Fibroblast of skin of abdomen (primary cell): ENCODE measurements around the gene ZNF485. TPM values are rescaled to one million over a fixed set of nuclear protein-coding genes. Genes with fewer than 3 reads are reported as not detected.
"Not testable (repeated sequence)": the region's sequence is repeated elsewhere in the genome, so short reads cannot be mapped to it uniquely, and the experiment has no call there.

ENCODE experiments used
- DNase-seq: peaks from one replicate; pipeline ENCODE4 v3.0.0-alpha.2; 2013
- polyA plus RNA-seq, 2 experiments: library from polyadenylated mRNA; unstranded; fragments of 120-200 nt; gene quantifications; one replicate each; pipeline ENCODE4 v1.2.1, GENCODE V29; 2013; ENCODE audit not compliant: insufficient read length in 2 of 2

ZNF485 gene
- 2.6 TPM for polyA plus RNA-seq (2013, experiment 1 of 2; ENCODE audit: insufficient read length)
- polyA plus RNA-seq (2013, experiment 2 of 2; ENCODE audit: insufficient read length), result 2.0 TPM

DNA sequence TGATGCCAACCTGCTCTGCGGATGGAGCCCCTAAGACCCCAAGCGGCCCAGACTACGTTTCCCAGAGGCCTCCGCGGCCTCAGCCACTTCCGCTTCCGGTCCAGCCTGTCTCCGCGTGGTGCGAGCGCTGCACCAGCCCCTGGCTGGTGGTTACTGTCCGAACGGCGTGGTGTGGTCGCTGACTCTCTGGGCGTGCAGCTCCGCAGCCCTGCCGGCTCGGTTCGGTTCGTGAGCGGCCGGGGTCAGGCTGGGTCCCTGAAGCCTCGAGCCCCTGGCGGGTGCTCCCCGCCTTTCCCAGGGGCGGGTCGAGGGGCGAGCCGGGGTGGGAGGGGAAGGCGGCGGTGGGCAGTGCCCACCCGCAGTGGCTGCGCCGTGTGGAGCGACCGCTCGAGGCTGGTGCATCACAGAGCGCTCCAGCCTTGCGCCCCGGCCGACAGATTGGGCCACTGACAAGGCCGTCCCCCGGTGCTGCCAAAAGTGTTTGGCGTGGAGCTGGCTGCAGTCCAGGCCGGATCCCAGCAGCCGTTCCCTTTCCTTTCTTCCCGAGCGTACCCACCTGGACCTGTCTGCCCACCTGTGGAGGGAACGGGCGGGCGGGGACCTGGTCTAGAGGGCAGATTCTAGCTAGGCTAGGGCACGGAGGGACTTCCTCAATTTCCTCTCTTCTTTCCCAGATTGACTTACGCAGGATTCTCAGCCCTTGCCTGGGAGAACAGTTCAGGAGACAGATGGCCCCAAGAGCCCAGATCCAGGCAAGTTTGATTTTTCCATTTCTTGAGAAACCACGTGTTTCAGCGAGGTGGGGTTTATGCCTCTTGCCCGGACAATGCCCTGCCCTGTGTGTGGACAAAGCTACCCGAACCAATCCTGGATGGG, at the start of gene ZNF485:
Gene ZNF485 (plus strand): TSS at position 116 of the 876 bp plus-strand sequence. CDS start 613 bp downstream, at position 729.
- DNase-seq, result peak; percentile 69

DNA sequence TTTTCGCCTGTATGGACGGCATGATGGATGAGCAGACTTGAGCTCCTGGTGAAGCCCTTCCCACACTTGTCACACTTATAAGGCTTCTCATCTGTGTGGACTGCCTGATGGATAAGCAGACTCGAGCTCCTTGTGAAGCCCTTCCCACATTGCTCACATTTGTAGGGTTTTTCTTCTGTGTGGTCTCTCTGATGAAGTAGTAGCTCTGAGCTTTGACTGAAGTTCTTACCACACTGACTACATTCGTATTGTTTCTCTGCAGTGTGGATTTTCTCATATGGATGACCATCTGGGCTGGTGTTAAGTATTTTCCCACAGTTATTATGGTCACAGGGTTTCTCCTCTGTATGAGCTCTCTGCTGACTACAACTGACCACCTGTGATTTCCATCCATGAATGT, 49.0 kb upstream of the ZNF485 start:
- DNase-seq, result no peak

DNA sequence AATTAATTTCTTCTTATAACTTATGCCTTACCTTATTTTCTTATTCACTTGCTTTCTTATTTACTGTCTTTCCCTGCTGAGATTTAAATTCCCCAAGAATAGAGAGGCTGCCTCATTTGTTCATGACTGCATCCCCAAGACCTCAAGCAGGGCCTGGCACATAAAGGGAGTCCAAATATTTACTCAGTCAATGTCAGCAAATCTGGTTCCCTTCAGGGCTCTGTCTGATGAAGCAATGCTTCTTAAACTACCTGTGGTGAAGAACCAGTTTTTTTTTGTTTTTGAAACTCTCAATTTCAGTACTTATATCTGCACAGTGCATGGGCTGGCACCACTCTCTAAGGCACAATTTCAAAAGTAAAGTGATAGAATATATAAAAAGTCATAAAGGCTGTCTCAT, 36.6 kb upstream of the ZNF485 start:
- DNase-seq, result no peak

DNA sequence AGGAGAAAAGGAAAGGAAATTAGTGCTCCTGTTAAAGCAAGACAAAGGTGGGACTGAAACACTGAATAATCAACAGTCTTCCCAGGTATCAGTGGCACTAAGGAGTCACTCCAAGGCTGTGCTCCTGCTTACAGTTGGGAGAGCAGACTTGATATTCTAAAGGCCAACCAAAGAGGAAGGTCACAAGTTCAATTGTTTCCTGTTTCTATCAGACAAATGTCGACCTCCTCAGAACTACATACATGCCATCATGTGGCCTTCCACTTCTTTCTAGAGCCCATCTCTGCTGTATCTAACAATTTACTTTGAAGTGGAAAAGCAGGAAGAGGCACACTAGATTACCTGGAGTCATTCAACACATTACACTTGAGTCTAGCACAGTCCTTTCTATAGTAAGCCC, 35.3 kb upstream of the ZNF485 start:
- no peak for DNase-seq

DNA sequence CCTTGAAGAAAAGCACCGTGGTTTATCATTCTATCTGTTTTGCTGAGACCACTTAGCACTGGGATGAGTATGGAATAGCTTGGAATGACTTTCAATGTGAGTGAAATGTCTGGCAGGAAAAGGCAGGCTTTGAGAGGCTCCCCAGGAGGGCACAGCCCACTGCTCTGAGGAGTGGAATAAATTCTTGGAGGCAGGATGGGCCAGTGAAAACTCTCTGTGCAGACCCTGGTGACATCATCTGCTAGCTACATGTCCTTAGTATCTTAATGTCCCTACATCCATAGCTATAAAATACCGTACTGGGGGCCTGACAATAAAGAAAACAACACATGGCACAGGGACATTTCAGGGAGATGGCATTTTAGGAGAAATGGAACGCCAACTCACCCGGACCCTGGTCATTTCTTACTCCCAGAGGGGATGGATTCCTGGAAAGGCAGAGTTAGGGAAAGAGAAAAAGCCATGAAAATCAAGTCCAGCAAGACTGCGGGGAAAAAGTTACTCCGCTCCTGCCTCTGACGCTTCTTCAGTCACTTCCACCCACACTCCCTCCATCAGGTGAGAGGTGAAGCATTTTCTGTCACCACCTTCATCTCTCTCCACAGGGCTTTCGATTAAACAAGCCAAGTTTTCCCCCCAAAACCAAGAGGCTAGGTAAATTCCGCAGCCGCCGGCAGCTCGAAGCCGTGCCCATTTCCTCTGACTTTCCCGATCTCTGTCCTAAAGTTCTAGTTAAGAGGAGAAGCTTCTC, 32.8 kb upstream of the ZNF485 start:
- DNase-seq, result peak; percentile 14

DNA sequence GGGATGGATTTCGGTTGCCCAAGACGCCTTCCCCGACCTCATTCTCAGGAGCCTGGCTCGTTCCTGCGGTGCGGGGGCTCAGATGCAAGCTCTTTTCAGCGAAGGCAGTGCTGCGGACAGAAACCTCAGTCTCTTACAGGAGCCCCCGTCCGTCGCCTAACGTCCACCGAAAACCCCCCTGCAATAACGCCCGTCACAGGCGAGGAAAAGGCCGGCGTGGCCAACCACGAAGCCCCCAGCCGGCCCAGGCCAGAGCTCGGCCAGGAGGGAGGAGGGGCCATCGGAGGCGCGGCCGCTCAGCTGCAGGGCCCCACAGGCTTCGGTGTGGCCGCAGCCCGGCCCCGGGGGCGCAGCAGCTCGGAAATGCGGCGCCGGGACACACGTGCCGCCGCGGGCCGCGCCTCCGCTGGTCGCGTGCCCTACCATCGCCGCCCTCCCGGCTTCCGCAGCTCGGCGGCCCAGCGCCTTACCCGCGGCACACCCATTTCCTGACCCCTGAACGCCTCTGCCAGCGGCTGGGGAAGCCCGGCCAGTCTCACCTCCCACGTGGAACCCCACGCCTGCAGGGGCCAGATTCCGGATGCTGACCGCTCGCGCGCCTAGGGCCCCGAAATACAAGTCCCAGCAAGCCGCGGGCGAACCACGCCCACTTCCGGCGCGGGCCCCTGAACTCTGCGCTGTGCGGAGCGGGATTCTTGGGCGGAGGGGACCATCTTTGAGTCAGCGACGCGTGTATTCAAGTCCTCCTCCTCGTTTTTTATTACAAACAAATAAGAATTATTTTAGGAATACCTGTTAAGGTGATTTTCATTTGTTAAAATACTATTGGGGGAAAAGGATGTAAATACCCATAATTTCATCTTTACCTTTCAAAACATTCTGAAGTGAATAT, 32.0 kb upstream of the ZNF485 start, which contains the start of gene ZNF239:
Gene ZNF239 (minus strand): TSS at position 616 of the 892 bp plus-strand sequence. CDS start 16,537 bp downstream, outside the sequence.
- DNase-seq, result peak; percentile 89

DNA sequence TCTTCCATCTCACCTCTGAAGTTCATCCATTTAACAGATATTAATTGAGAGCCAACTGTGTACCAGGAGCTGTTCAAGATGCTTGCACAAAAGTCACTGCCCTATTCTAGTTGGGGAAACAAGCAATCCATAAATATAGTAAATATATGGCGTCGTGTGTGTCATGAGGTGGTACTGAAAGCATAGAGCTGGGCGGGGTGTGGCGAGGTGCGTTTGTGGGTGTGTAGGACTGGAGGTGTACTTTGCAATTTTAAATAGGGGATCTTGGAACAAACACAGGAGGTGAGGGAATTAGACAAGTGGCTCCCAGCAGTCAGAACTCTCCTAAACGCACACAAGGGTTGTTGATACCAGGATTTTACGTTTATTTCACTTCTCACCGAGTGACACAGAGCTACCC, 31.3 kb upstream of the ZNF485 start:
- no peak for DNase-seq

DNA sequence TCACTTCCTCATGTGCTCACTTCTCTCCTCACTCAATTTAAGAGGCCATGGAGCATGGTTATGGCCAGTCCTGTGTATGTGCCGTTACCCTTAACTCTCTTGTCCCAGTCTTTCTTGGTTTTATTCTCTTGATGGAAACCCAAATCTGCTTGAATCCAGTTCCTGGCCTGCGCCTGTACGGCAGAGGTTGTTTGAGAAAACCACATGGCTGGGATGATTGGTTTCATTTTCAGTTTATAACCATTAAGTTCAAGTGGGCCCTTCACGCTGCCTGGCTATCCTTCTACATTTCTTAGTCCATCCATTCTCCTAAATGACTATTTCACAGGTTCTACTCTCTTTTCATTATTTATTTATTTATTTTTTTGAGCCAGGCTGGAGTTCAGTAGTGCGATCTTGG, 30.2 kb upstream of the ZNF485 start:
- DNase-seq, result no peak

DNA sequence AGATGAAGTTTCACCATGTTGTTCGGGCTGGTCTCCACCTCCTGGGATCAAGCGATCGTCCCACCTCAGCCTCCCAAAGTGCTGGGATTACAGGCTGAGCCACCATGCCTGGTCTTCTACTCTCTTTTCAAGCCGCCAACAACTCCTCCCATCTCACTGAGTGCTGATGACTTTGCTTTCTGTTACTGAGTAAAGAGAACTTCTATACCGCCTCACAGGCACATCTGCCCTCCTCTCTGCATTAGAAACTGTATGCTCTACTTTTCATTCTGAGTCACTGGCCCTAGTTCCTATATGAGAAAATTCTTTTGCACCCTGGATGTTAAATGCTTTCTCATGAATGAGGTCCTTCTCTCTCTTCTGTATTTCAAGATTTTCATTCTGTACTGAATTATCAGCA, 29.7 kb upstream of the ZNF485 start:
- no peak for DNase-seq

DNA sequence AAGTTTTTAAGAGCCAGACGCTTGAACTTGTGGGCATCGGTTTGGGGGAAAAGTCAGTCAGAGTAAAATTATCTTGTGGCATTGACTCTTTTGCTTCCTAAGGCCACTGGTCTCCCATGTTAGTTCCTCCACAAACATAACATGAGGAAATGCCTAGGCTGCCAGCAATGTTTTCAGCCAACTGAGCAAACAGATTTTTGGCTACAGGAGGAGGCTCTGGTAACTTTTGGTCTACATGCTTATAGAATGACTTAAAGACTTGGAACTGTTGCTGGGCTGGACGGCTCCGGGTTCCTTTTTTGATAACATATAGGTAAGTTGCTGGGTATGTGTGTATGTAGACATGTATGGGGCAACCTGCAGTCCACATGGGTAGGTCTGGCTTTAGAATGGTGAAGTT, 22.2 kb upstream of the ZNF485 start:
- no peak for DNase-seq

DNA sequence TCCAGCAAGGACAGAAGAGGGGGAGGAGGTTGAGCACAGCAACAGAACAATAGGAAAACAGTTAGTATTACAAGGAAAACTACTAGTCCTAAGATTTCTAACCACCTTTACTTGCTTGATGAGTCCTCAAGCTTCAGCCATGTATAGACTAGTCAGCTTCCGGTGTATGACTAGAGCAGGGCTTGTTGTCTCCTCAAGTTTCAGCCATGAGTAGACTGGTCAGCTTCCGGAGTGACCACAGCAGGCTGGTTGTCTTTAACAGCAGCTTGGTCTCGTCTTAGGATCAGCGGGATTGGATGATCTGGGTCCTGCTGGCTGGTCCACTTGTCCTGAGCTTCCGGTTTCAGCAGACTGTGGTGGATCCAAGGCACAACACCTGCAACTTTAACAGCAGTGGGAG, 21.2 kb upstream of the ZNF485 start:
- DNase-seq, result no peak

DNA sequence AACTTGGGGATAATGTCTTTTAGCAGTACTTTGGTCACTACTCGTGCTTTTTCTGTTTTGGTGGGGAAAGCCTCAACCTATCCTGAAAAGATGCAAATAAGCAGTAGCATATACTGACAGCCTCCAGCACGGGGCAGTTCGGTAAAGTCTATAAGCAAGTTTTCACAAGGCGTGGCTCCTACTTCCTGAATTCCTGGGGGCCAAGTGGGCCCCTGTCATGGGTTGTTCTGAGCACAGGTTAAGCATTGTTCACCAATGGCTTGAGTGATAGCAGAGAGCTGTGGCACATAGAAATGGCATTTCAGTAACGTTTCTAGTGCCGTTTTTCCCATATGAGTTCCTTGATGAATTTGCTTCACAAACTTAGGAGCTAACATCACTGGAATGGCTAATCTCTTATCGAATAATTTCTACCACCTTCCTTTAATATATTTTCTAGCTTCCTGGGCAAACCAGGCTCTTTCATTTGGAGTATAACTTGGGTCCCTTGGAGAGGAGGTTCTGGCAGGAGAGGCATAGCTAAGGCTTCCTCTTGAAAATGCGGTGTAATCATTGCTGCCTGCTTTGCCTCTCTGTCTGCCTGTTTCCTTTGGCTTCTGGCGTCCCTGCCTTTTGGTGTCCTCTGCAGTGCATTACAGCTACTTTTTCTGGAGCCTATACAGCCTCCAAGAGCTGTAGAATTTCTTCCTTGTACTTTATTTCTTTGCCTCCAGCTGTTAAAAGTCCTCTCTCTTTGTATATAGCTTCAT, 20.1 kb upstream of the ZNF485 start:
- DNase-seq, result no peak

DNA sequence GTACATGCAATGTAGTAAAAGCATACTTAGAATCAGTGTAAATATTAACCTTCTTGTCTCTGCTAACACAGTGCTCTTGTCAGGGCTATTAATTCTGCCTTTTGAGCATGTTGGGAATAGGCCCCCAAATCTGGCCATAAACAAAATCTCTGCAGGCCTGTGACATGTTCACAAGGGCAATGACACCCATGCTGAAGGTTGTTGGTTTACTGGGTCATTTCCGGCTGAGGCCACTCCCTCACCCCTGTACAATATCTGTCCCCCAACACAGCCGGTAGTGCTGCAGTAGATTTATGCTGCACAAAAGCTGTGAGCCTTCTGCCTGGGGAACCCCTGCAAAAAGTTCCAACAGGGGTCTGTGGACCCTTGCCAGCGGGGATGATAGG, 19.5 kb upstream of the ZNF485 start:
- DNase-seq, result not testable (repeated sequence)

DNA sequence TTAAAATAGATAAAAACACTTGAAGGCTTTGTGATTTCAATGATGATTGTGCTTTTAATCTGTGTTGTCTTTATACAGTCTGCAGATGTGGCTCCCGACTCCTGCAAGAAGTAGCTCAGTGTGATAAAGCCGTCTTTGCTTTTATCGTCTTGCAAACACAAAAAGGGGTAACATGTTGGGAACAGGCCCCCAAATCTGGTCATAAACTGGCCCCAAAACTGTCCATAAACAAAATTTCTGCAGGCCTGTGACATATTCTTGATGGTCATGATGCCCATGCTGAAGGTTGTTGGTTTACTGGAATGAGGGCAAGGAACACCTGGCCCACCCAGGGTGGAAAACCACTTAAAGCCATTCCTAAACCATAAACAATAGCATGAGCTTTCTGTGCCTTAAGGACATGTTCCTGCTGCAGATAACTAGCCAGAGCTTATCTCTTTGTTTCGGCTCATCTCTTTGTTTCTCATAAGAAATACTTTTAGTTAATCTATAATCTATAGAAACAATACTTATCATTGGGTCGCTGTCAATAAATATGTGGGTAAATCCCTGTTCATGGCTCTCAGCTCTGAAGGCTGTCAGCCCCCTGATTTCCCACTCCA, 14.8 kb upstream of the ZNF485 start:
- no peak for DNase-seq

DNA sequence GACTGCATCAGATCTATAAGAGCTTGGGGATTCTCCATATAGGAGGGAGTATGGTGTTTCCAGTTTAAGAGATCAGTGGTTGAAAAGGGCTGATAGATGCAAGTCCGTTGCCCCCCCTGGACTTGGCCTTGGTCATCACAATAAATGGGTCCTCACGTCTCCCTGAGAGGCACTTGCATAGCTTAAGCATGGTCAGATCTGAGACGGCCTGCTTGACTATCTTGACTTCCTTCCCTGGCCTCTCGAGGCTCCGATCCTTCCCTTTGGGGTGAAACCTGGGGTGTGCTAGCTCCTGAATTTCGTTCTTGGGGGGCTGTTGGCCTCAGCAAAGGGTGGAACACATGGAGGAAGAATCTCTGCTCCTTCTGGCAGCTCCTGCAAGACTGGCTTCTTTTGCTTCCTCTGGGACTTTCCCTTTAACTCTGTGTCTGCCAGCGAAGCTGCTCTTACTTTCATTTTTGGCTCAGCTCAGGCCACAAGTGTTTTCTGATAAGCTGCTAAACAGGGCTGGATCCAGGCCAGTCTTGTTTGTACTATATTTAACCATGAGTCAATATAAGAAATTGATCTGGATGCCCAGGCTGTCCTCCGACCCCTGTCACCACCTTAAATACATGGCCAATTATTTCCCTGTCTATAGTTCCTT, 11.2 kb upstream of the ZNF485 start:
- DNase-seq, result peak; percentile 44

DNA sequence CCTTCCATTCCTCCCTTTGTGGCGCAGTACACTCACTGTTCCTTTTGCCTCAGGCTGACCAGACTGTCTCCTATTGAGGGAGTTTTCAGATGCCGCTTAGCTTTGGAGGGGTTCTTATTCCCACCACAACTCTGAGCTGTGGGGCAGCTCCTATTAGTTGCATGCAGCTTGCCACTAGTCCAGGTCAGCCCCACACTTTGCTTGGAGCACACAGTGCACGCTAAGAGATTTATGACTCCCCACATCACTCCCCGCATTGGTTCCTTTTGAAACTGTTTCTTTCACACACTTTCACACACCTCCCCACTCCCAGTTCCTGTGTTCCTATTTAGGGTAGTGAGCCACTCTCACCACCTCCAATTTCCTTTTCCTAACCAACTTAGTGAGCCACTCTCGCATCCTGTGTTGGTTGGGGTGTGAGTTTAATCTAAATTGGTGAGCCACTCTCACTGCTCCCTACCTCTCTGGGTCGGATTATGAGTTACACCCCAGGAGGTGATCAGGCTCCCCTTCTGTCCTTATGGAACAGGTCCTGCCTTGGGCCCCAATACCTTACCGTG, 10.4 kb upstream of the ZNF485 start:
- no peak for DNase-seq

DNA sequence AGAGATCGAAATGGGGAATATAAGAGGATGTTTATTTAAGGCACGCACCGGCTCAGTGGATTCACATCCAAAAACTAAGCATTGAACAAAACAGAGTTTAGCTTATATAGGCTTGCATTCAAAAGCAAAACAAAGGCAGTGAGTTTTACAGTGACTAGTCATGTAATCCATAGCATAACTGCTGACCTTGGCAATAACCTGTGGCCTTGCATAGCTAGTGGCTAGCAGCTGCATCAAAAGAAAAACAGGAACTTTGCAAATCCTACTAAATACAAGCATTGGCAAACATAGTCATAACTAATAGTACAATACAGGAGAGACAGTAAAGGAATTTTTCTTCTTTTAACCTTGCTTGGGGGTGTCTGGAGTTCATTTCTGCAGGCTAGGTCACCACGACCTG, 9.7 kb upstream of the ZNF485 start:
- no peak for DNase-seq

DNA sequence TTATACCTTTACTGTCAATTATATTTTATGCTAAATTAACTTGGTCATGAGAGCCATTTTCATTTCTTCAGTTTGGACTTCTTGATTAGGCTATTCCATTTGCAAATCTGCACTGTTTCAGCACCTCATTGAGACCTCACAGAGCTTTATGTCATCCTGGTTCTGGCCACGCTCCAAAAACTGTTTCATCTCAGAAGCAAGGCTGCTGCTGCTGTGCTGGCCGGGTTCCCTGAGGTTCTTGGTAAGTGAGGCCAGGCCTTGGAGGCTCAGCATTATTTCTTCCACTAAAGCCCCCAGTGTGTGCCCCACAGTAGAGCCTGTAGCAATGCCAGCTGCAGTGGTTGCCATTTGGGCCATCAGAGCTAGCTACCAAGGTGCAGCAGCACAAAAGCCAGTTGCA, 7.8 kb upstream of the ZNF485 start:
- peak; percentile 59 for DNase-seq

DNA sequence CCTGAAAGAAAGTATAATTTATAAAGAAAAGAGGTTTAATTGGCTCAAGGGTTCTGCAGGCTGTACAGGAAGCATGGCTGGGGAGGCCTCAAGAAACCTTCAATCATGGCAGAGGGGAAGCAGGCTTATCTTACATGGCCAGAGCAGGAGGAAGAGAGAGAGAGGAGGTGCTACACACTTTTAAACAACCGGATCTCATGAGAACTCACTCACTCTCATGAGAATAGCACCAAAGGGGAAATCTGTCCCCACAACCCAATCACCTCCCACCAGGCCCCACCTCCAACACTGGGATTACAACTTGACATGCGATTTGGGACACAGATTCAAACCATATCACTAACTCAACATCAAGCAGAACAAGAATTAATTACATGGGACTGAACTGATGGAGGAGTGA, 6.9 kb upstream of the ZNF485 start:
- no peak for DNase-seq

DNA sequence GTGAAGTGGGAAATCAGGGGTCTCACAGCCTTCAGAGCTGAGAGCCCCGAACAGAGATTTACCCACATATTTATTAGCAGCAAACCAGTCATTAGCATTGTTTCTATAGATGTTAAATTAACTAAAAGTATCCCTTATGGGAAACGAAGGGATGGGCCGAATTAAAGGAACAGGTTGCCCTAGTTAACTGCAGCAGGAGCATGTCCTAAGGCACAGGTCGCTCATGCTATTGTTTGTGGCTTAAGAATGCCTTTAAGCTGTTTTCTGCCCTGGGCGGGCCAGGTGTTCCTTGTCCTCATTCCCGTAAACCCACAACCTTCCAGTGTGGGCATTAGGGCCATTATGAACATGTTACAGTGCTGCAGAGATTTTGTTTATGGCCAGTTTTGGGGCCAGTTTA, 4.7 kb upstream of the ZNF485 start:
- DNase-seq, result not testable (repeated sequence)
